Psoas muscle (tissue), 8 donors: ENCODE data around the gene ERCC1. TPM values are rescaled to one million over a fixed set of nuclear protein-coding genes. Genes with fewer than 3 reads are reported as not detected.
A peak's percentile ranks its signal among the peaks of the same experiment; 100 is the strongest.

Source experiments
- ATAC-seq, 4 donors: fragments of 200-7000 bp; cut with Tn5 transposase; one replicate each; pipeline ENCODE4 v1.9.1; 2020; ENCODE audit warnings: moderate library complexity in 3 of 4, mild to moderate bottlenecking in 2 of 4
- DNase-seq, 2 donors: peaks; one replicate each; pipeline ENCODE4 v3.0.0-alpha.2; 2020
- H3K27ac ChIP-seq: fragments of 200-600 bp; one replicate; pipeline ENCODE4 v1.8.0; 2022
- H3K27me3 ChIP-seq, 3 donors: fragments of 200-600 bp in 1 of 3; one replicate each; pipeline versions ENCODE4 v1.6.1 to v1.8.0; 2013 to 2022; ENCODE audit warnings: low read length in 2 of 3, mild to moderate bottlenecking in 2 of 3, moderate library complexity in 1 of 3; ENCODE audit not compliant: insufficient read depth in 3 of 3
- H3K36me3 ChIP-seq, 2 donors: fragments of 200-600 bp in 1 of 2; one replicate each; pipeline versions ENCODE4 v1.6.1 to v1.8.0; 2013 to 2022; ENCODE audit warnings: low read depth in 1 of 2, mild to moderate bottlenecking in 1 of 2, moderate library complexity in 1 of 2; ENCODE audit not compliant: insufficient read depth in 1 of 2
- H3K4me1 ChIP-seq: fragments of 200-600 bp; one replicate; pipeline ENCODE4 v1.8.0; 2022
- H3K4me3 ChIP-seq: fragments of 200-600 bp; one replicate; pipeline ENCODE4 v1.8.0; 2022; ENCODE audit warnings: mild to moderate bottlenecking
- H3K9me3 ChIP-seq: fragments of 200-600 bp; one replicate; pipeline ENCODE4 v1.8.0; 2022
- WGBS, 3 donors: extraction: QIAGEN DNeasy Blood & Tissue Kit; methylation state at CpG; one replicate each; pipeline versions ENCODE4 v1.1.6 to v1.1.7; 2013; 5-methylcytosine and 5-hydroxymethylcytosine counted together
- intact Hi-C, 2 donors: fragments of 100-400 bp; cut with DNase I; formaldehyde crosslinking; loops; one replicate each; pipeline versions ENCODE4 v1.11.0 to v1.14.2; 2022
- polyA plus RNA-seq, 3 donors: library from polyadenylated mRNA; stranded (reverse); fragments of 200-250 nt; gene quantifications; one replicate each; pipeline ENCODE4 v1.2.3, GENCODE V29; 2013
- total RNA-seq, 4 donors: library from RNA; stranded (reverse); fragmentation: NEBNext Ultra II Directional in 2 of 4; extraction: Animal tissue kit (Norgen Biotek cat#: 25700) in 2 of 4; gene quantifications; one replicate each; pipeline versions ENCODE4 v1.2.1 to v1.2.4, GENCODE V29; 2021 to 2023
- TF ChIP-seq, protein P1 (sequence below): fragments of 200-600 bp; IDR thresholded peaks from one replicate; pipeline ENCODE4 v1.8.0; 2022; ENCODE audit warnings: antibody characterized with exemption
- donor health status: healthy with polysubstance abuse.
- donor health status: DM: no; HTN: no; CAD: no; lungs with moderate emphysema.
- donor health status: Bipolar disorder and iron deficiency.
- donor health status: healthy.
- donor health status: DM: yes; HTN: yes; CAD: no.
- donor health status: DM: no; HTN: no; CAD: no.
- donor health status: DM: no; HTN: no; CAD: no.
- donor health status: DM: yes; HTN: yes; CAD: no.

ERCC1 gene
- total and polyA plus RNA-seq, 7 donors = 59.5 to 2,153 (median 84.6) TPM

DNA sequence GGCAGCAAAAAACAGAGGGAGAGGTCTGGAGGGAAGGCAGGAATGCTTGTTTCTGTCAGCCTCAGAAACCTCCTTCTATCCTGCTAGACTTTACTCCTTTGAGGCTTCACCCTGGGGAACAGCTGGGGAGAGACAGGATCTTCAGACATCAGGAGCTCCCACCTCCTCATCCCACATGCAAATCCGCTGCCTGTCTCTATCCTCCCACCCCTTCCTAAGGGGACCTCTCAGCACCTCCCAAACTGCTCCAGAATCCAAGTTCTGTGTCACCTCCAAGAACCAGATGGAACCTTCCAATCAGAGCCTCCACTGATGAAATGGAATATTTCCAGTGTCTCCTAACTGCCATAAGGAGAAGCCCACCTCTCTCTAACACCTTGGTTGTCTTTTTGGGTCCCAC is 43.6 kb downstream of the ERCC1 start:
- H3K27ac ChIP-seq = no peak overlapping the region
- H3K9me3 ChIP-seq = no peaks in the 10 kb centered on the region
- ATAC-seq (no peak), DNase-seq (no peak)
- H3K27me3 ChIP-seq = peaks cover 0 to 14% (median 4%) of the 10 kb centered on the region in 3 donors
- H3K36me3 ChIP-seq = no peaks in the 10 kb centered on the region
- no peaks in the 10 kb centered on the region for H3K4me1 ChIP-seq
- intact Hi-C loops = no loop called here
- TF ChIP-seq, protein P1, sequence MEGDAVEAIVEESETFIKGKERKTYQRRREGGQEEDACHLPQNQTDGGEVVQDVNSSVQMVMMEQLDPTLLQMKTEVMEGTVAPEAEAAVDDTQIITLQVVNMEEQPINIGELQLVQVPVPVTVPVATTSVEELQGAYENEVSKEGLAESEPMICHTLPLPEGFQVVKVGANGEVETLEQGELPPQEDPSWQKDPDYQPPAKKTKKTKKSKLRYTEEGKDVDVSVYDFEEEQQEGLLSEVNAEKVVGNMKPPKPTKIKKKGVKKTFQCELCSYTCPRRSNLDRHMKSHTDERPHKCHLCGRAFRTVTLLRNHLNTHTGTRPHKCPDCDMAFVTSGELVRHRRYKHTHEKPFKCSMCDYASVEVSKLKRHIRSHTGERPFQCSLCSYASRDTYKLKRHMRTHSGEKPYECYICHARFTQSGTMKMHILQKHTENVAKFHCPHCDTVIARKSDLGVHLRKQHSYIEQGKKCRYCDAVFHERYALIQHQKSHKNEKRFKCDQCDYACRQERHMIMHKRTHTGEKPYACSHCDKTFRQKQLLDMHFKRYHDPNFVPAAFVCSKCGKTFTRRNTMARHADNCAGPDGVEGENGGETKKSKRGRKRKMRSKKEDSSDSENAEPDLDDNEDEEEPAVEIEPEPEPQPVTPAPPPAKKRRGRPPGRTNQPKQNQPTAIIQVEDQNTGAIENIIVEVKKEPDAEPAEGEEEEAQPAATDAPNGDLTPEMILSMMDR = no peak
- no peak overlapping the region for H3K4me3 ChIP-seq
- 77 to 90% (median 86%) methylated on average over 1 of the region's 1 CpG for WGBS, 3 donors

DNA sequence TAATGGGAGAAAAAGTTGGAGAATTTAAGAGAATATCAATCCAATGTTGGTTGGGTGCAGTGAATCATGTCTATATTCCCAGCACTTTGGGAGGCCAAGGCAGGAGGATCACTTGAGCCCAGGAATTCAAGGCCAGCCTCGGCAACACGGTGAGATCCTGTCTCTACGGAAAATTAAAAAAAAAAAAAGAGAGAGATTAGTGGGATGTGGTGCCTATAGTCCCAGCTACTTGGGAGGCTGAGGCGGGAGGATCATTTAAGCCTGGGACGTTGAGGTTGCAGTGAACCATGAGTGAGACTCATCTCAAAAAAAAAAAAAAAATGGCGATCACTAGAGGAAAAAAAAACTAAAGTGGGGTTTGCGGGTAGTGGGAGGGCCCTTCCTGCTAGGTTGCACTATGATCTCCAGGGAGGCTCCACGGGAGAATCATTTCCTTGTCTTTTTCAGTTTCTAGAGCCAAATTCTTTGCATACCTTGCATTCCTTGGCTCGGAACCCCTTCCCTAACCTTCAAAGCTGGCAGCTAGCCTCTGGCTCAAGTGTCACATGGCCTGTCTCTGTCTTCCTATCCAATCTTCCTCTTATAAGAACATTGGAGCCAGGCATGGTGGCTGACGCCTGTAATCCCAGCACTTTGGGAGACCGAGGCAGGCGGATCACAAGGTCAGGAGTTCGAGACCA is 47.5 kb downstream of the ERCC1 start:
- 17 to 26% (median 22%) methylated on average over 12 to 13 of the region's 13 CpGs for WGBS, 3 donors
- Histone ChIP-seq H3K9me3 (no peaks in the 10 kb centered on the region), H3K36me3 (no peaks in the 10 kb centered on the region), H3K27me3 (no peaks in the 10 kb centered on the region), H3K4me1 (peaks cover 2% of the 10 kb centered on the region), H3K4me3 (no peak overlapping the region), H3K27ac (no peak overlapping the region)
- DNase-seq (peak in 1 of 2 donors; percentile 55), ATAC-seq (peak in 3 of 4 donors; percentile 31 to 59 (median 54))
- intact Hi-C loops = no loop called here
- TF ChIP-seq, protein P1 = no peak

DNA sequence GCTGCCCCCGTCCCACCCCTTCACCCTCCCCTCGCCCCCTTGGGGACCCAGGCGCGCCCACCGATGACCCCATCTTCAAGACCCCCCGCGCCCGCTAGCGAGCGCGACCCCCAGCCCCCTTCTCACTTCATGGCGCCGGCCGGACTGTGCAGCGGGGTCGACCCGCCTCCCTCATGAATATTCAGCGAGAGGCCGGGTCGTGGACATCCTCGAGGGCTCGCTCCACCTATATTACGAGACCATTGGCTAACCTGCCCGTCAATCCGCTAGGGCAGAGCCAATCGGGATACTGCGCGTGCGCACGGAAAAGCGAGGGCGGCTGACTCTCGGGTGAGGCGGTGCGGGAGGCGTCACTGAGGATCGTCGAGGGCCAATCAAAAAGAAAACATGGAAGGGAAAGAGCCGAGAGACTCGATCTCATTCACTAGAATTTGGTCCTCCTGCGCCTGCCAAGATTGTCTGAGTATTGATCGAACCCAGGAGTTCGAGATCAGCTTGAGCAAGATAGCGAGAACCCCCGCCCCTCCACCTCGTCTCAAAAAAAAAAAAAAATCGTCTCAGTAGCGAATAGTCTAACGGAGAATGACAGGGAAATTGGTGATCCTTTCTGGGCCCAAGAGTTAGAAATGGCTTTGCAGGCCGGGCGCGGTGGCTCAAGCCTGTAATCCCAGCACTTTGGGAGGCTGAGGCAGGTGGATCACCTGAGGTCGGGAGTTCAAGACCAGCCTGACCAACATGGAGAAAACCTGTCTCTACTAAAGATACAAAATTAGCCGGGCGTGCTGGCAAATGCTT is 53.1 kb downstream of the ERCC1 start, which contains the start of gene ERCC2:
ERCC2 (minus strand) TSS at position 164 of the 795 bp plus-strand sequence; CDS start at position 131, 33 bp downstream.
- H3K36me3 ChIP-seq = peaks cover 0 to 8% of the 10 kb centered on the region in 2 donors
- H3K4me3 ChIP-seq = peak within 1 kb of the TSS; percentile 91
- no peaks in the 10 kb centered on the region for H3K9me3 ChIP-seq
- ATAC-seq = peak; percentile 99 to 100 (median 99)
- TF ChIP-seq, protein P1 = no peak
- peak within 1 kb of the TSS; percentile 83 for H3K27ac ChIP-seq
- DNase-seq = peak; percentile 99
- H3K27me3 ChIP-seq = no peaks in the 10 kb centered on the region
- H3K4me1 ChIP-seq = peaks cover 6% of the 10 kb centered on the region
- 3 to 4% (median 4%) methylated on average over 48 to 55 of the region's 55 CpGs for WGBS, 3 donors
- intact Hi-C loops = no loop called here

DNA sequence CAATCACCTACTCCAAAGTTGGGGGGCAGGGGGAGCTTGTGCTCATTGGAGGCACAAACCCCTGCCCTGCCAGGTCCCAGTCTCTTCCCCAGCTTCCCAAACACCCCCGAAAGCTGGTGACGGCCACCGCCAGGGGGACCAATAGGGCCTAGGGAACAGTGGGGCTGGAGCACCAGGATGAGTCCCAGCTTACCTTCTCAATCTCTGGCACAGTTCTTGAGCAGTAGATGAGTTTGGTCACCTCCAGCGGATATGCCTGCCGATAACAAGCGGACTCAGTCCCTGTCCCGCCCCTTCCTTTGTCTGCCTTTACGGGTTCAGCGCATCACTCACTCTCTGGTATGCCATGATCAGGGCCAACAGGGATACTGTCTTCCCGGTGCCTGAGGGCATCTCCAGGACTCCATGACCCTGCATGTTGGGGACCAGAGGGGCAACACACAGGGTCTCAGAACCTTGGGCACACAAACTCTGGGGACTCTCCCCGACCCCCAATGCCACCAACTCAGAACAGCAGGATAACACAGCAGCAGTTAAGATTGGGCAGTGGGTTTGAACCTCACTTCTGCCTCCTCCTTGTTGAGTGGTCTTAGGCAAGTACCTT is 54.9 kb downstream of the ERCC1 start:
- Histone ChIP-seq H3K27ac (no peak overlapping the region), H3K9me3 (no peaks in the 10 kb centered on the region), H3K4me1 (peaks cover 6% of the 10 kb centered on the region), H3K36me3 (peaks cover 0 to 18% of the 10 kb centered on the region in 2 donors), H3K27me3 (no peaks in the 10 kb centered on the region), H3K4me3 (no peak overlapping the region)
- intact Hi-C loops = no loop called here
- no peak for ATAC-seq
- WGBS, 3 donors = 92 to 93% (median 92%) methylated on average over 11 of the region's 11 CpGs
- DNase-seq = no peak
- TF ChIP-seq, protein P1 = no peak
